SH-SY5Y (cell line): ENCODE measurements around the gene RNGTT.

Experiments used
- GATA2 ChIP-seq: IDR thresholded peaks from 2 replicates; pipeline ENCODE4 v1.6.1; 2011; ENCODE audit warnings: mild to moderate bottlenecking, low read depth, low read length
- GATA3 ChIP-seq: IDR thresholded peaks from 2 replicates; pipeline ENCODE4 v1.6.1; 2011; ENCODE audit warnings: low read depth, mild to moderate bottlenecking, low read length, moderate library complexity

GRCh38 chr6:88665131-88665530, 298.3 kb downstream of the RNGTT start:
- TF ChIP-seq GATA3 (no peak), GATA2 (no peak)
